Measurements from ENCODE around the gene PLSCR4.

The PLSCR4 gene

DNA sequence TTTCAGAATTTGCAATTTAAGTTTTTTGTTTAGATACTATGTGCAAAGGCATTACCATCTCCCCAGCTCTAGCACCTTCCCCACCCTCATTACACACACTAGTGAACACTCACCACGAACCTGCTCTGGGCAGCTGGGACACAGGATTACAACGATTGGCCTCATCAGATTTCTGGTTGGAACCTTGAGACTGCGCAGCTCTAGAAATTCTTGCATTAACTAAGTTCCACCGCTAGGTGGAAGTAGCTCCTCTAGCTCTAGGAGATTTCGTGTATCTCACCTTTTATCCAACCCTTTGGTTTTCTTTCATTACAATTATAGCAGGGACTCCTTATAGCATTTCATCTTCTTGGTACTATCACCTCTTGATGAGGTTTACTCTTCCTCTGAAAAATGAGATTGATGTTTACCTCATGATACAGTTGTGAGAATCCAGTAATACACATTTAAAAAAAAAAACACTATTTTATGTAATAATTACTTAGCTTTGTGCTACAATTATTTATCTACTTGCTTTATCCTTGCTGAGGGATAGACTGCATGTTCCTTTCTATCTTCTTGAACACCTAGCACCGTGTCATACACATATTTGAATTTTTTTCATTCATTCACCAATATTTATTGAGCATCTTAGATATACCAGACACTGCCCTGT is 61.3 kb downstream of the PLSCR4 start:
- DNase-seq, result no peak

DNA sequence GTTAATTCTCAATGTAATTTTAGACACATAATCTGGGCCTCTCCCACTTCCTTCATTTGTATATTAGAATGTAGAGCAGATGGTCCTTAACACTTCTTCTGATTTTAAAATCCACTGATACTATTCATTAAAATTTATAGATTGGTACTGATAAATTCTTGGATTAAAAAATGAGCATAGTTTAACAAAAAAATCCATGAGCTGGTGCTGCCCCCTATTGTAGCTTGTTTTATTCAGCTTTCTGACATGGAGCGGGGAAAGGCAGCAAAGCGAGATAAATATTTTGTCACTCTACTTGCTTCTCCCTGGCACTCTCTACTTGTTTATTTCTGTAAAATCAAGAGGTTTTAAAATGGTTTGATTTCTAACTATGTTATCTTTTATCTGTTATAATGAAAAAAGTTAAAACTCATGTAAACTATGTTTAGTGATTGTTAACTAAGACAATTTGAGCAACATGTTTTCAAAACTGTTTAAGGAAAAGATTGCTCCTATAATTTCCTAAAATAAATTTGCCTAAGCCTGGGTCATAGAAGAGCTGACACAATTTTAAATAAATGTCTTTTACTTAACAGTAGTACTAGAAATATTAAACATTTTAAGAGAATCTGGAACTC is 63.5 kb downstream of the PLSCR4 start:
- no peak for DNase-seq

DNA sequence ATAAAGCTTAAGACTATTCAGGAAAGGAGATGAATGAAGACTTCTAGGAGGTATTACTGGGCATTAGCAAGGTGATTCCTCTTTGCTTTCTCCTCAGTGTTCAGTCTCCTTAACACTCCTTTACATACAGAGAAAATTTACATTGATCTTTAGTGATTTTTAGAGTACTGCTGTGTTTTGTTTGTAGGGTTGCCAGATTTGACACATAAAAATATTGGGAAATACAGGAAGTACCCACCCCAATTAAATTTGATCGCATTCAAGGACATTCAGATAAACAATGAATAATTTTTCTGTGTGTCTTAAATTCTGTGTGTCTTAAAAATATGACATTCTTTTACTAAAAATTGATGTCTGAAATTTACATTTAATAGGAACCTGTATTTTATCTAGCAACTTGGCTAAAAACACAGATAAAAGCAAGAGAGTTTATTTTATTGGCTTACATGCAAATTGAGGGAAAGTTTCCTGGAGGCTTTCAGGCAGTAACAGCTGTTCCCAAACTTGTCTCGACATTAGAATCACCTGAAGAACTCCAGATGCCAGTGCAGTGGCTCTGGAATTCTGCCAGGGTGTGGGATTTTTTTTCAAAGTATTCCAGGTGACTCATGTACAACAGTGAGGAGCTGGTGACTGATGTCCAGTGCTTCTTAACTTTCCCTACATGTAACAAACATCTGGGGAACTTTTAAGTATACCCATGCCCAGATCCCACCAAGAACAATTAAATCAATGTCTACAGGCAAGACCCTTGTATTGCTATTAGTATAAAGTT is 66.5 kb downstream of the PLSCR4 start:
- DNase-seq, result no peak

DNA sequence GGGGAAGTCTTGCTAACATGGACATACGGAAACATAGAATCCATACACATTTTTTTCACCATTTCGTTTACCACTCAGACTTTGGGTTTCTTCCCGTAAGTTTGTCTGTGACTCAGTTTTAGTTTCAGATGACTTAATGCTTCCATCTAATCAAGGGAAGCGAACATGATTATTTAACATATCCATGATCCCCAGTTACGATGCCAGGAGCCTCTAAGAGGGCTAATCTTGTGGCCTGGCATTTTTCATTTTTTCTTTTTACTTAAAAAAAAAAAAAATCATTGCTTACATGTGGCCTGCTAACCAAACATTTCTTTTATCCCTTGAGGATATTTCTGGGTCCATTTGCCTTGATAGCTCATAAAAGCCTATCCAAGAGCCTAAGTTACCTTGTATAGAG is 69.7 kb downstream of the PLSCR4 start:
- DNase-seq, result no peak

DNA sequence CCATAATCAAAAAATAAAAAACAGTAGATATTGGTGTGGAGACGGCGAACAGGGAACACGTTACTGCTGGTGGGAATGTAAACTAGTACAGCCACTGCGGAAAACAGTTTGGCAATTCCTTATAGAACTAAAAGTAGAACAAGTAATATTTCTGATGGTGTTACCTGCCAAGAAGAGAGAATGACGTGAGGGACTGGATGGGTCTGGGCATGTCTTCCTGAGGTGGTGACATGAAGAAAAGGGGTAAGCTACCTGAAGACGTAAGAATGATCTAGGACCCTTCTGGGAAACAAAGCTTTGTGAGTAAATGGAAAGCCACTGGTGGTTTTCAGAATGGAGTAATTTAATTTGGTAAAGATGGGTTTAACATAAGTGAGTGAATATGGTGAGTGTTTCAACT is 70.5 kb downstream of the PLSCR4 start:
- no peak for DNase-seq

DNA sequence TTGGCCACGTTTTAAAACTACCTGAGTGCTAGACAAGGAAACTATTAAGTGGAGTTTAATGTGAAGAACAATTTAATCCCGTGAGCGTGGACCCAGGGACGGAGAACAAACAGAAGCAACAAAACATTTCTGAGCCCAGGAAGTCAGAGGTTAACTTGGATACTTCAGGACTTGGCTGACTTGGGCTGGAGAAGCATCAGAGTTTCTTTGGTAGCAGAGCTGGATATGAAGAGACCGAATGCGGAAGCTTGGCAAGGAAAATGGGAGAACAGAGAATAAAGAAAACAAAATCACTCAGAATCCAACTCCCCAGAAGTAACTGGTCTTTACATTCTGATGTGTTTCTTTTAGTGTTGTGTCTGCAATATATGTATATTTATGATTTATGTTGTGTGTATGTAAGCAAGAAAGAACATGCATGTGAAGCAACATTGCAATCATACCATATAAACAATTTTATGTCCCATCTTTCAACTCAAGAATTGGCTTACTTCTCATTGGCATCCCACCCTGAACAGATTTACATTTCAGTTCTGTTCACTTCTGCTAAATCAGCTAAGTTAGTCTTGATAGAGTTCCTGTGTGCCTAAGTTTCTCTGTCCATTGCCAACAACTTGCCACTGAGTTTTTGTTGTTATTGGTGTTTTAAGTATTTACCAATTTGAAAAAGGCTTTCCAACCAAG is 72.8 kb downstream of the PLSCR4 start:
- DNase-seq, result no peak

DNA sequence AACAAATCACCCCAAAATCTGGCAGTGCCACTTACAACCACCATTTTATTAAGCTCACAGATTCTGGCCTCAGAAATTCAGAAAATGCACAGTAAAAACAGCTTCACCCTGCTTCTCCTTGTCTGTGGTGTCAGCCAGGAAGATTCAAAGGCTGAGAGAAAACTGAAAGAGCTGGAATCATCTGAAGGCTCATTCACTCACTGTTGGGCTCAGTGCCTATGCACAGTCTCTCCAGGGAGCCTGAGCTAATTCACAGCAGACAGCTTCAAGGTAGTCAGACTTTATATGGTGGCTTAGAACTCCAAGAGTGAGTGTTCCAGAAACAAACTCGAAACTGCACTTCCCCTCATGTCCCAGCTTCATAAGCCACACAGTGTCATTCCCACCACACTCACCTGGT is 73.4 kb downstream of the PLSCR4 start:
- no peak for DNase-seq

DNA sequence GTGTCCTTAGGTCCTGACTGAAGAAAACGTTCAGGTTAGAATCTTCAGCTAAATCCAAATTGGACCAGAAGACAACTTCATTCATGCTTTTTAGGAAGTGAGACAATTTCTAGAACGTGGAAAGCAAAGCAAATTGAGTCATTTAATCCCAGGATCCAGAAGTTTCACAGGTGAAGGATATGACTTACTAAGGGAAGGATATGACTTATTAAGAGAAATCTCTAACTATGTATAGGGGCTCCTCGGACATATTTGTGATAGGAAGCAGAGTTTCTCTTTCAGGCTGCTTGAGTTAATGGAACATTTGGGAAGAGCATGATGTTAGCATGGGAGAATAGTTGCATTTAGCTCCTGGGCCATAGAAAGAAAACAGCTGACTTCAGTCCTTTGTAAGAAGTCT is 73.8 kb downstream of the PLSCR4 start:
- no peak for DNase-seq

DNA sequence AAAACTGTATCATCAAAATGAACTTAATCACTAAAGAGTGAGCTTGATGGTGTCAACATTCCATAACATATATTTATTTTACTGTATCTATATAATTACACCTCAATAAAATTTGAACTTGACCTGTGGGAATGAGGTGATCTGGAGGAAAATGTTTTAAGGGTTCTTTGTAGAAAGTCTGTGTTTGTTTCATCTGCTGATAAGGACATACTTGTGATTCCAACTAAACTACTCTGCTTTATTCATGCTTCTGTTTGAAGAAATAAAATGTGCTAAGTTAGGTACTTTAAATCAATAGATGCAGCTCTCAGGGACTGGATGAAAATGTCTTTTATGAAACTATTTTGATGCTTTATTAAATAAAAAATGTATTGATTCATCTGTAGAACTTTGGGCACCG is 78.3 kb downstream of the PLSCR4 start:
- DNase-seq, result no peak

DNA sequence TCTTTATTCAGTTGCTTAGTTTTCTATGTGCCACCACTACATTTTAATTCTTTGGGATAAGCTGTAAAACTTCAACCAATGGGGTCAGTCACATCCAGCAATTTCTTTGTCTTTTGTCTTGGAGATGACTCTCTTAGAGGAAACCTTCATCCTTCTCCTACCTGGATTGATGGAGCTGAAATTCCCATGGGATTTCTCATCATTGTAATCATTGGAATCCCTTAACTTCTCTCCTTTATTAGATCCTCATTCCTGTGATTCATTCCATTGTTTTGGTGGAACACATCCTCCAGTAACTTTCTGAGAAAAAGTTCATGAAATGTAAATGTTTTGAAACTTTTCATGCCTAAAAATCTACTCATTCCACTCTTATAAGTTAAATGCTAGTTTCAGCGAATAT is 80.3 kb downstream of the PLSCR4 start:
- DNase-seq, result no peak

DNA sequence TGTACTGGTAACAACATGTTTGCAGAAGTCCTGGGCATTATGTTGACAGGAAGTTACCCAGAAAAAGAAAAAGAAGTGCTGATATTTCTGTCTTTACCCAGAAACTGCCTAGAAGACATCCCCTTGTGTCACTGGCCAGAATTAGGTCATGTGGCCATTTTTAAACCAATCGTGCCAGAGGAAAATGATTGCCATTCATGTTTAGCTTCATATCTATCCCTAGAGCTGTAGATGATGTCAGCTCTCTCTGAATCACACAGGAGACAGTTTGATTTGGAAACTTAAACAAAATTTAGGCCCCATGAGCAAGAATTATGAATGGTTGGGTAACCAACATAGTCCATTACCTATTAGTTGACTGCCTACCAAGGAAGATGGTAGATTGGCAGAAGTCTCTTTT is 81.0 kb downstream of the PLSCR4 start:
- DNase-seq, result no peak

DNA sequence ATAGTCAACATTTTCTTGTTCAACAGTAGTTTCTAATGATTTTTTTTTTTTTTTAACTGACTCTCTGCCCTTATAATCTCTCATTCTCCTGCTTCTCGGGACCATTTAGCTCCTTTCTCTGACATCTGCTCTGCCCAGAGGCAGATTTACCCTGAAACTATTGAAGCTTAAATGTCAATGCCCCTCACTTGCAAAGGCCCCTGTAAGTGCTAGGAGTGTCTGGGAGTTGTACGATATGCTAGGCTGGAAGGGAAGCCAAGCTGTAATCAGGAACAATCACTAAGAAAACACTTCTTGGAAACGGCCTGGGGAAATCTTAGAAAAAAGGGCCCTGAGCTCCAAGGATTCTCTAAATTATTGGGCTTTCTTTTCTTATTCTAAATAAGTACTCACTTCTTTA is 84.1 kb downstream of the PLSCR4 start:
- DNase-seq, result no peak

DNA sequence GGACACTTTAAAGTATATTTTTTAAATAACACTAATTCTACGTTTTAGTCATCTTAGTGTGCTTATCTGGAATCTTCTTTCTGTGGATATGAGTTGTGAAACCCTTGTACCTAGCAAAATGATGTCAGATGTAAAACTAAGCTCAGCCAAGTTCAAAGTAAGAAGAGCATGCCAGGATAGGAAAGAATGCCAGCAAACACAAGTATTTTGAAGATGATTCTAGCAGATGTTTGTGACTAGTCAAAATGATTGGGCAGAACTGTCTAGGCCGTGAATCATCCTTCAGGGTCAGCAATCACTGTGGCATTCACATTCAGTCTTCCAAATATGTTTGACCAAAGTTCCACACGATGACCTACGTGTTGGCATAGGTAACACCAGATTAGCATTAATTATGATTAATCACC is 84.5 kb downstream of the PLSCR4 start:
- no peak for DNase-seq

DNA sequence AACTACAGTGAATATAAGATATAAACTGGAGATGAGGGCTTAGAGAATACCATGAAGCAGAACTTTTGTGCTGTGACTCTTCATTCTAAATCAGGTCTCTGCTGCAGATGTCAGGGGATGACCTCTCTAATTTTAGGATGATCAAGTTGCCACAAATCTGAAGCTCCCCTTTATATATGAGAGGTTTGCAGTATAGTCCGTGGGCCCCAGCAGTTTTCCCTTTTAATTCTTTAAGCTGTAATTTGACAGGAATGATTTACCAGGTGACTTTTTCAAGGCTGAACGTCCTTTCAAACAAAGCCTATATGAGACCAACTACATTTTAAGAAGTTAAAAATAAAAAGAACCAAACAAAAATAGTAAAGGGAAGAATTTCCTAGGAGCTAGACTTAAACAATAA is 85.0 kb downstream of the PLSCR4 start:
- no peak for DNase-seq

DNA sequence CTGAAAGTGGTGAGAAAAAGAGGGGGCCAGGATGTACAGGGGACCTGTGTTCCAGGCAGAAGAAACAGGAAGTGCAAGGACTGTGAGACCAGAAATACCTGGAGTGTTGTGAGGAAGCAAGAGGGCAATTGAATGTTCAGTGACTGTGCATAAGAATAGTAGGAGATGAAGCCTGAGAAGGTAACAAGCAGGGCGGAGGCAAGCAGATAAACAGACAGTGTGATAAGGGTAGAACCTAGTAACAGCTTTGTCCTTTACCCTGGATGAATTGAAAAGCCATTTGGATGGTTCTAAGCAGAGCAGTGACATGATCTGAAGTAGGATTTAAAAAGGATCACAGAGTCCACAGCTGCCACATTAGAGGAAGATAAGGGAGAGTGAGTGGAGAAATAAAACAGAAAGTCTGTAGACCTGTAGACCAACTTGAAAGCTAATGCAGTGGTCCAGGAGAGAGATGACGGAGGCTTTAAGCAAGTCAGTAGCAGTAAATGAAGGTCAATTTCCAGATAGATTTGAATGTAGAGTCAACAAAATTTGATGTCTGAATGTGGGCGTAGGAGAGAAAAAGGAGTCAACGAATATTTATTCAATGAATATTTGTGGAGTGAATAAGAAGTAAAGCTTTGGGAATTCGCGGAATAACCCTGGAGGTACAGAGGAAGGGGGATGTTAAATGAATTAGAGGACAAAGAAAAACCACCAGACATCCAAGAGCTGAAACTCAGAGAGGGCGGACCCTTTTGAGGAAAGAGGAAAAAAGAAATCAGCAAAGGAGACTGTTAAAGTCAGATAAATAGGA is 85.7 kb downstream of the PLSCR4 start:
- no peak for DNase-seq

DNA sequence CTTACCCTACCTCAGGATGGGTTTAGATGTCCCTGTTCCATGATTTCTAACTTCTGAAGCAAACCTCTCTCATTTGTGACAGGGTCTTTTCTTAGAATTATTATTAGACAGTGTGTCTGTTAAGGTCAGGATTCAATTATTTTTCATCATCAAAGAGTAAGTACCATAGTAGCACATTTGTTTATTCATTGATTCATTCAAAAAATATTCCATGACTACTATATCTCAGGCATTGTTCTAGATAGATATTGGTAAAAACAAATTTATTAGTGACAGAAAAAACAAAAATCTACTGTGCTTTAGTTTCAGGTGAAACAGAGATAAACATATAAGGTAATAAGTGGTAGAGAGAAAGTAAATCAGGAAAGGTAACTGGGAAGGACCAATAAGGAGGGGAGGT is 86.4 kb downstream of the PLSCR4 start:
- no peak for DNase-seq

DNA sequence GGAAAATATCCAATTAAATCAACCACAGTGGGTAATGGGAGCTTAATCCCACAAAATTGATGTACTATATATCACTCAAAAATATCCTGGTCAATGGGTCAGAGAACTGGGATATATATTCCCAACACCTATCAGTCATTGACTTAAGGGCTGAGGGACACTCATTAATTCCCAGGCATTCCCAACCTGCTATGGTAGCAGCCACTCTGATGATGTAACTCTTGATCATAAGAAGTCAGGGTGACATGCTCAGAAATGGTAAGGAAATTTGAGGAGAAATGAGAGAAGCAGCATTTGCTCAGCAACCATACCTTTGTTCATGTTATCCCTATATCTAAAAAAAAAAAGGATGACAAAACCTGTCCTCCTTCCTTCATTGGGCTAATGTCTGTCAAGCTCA is 86.8 kb downstream of the PLSCR4 start:
- no peak for DNase-seq

DNA sequence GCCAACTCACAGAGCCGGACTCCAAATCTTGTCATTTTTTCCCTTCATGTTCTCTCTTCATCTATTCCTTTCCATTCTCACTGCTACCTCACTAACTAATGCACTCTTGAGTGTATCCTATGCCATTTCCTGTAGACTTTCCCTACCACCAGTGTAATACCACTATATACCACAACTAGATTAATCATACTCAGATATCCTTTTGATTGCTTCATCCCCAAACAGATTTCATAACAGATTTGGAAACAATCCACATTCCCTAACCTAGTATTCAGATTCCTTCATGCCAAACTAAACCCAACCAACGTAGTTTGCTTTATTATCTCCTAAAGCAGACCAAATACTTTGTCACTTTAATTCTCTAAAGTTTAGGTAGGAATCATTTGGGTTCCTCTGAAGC is 87.3 kb downstream of the PLSCR4 start:
- no peak for DNase-seq

DNA sequence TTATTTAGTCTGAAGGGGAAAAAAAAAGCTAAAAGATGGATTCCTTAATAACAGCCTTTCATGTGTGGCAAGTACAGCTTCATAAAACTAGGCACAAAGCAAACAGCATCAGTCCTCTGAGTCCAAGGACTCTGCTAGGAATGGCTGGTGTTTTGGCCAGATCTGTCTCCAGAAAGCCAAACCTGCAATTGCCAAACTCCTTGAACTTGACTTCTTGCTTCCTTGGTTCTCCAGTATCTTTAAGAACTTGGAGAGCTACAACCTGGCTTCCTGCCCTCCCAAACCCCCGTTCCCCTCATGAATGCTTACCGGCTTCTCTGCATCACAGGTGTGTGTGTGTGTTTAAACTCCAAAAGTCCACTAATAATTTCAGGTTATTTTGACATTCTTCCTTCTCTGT is 88.3 kb downstream of the PLSCR4 start:
- no peak for DNase-seq

DNA sequence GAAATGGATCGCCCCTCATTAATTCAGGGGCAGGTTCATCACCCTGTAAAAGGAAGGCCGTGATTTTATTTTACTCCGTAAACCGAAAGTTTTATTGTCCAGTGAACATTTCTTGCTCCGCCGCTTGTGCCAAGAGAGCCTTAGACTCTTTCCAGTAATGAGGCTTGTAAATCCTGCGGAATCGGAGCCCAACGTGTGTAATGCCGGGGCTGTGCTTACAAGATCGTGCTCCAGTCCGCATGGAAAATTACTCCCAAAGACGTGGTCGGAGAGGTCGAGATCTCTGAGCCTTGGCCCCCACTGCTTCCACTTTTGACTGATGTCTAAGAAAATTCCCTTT is 89.3 kb downstream of the PLSCR4 start:
- no peak for DNase-seq

DNA sequence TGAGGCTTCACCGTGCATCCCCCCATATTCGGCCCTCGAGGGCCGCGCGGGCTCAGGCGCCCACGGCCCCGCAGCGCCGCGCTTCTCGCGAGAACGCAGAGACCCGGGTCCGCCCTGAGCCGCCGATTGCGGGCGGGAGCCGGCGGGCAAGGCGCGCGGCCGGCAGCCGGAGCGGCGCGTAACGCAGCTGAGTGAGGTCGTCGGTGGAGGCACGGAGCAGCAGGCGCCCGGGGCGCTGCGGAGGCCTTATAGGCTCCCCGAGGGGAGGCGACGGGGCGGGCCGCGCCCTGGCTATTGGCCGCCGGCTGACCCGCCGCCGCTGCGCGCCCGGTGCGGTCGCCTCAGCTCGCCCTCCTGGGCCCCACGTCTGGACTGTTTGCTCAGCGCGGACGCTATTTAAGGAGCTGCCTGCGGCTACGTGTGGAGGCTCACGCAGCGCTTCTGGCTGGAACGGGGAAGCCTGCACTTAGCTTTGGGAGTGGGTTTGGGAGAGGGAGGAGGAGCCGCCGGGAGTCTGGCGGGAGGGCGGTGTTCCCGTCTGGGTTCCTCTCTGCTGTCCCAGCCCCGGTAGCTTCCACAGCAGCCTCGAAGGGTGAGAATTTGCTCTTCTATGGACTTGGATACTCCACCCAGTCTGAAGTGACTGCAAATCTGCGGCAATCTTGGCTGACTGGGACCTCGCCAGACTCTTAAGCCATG is 89.8 kb downstream of the PLSCR4 start, which contains the start of gene PLOD2:
TSS of gene PLOD2 (minus strand) at position 221 of the 699 bp plus-strand sequence. CDS start at position 26, 195 bp downstream.
- DNase-seq, result no peak

DNA sequence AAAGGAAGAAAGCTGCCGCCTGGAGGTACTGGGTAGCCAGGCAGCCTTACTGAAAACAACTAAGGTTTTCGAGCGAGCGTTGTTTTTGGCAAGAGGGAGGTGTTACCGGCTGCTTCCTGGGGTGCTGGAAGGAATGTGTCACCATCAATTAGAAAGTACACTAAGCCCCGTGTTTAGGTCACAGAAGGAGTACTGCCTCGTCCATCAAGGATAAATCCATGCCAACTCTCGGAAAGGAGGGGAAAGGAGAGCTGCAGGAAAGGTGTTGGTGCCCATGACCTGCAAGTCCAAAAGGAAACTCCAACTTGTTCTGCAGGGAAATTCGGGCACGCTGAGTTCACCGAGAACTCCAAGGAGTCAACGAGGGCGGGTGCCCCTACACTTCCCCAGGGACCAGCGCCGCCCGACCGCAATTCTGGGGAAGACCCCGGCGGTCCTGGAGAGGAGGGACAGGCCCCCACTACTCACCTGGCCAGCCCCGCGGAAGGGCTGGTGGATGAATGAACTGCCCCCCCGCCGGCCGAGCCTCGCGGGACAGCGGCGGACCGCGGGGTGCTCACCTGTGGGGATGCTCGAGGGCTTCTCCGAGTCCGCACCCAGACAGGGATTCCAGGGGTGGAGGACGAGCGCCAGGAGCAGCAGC is 90.5 kb downstream of the PLSCR4 start:
- DNase-seq, result no peak

All from activated T-cell treated with anti-CD3 and anti-CD28 coated beads, Interleukin-2, amount 50 U/mL, for 1 hour (primary cell).